ENCODE results near the gene PRPF4.

Gene PRPF4

GRCh38 chr9:113315231-113315630 lies 39.8 kb downstream of the PRPF4 start:
- Histone ChIP-seq H3K4me3 (ENCODE audit: low read length) (no peak overlapping the region), H3F3A (ENCODE audit: insufficient read depth, low read length) (0 out of 2 replicates have a peak, but pooled peaks cover 5% of the 10 kb centered on the region), H4K20me1 (ENCODE audit: insufficient read depth, low read length) (no peaks in the 10 kb centered on the region), H3K4me1 (ENCODE audit: low read length) (peaks cover 13% of the 10 kb centered on the region), H3K9me3 (replicated peaks; ENCODE audit: insufficient read depth, low read length) (no peaks in the 10 kb centered on the region), H3K27ac (ENCODE audit: low read length) (no peak overlapping the region), H3K4me2 (ENCODE audit: low read depth, low read length) (no peak overlapping the region), H3K27me3 (replicated peaks; ENCODE audit: insufficient read depth, low read length) (no peaks in the 10 kb centered on the region), H3K79me2 (ENCODE audit: low read length) (no peaks in the 10 kb centered on the region), H3K9me2 (replicated peaks; ENCODE audit: insufficient read depth, low read length) (no peaks in the 10 kb centered on the region), H3K36me3 (replicated peaks; ENCODE audit: insufficient read depth, low read length) (no peaks in the 10 kb centered on the region), H2AFZ (ENCODE audit: low read length) (no peak overlapping the region), H3K9ac (ENCODE audit: low read length) (no peak overlapping the region)
- no peak for DNase-seq
- no peak for TF ChIP-seq EZH2 (optimal IDR thresholded peaks at IDR 0.05; ENCODE audit: low read depth, low read length)
- TF ChIP-seq EZH2phosphoT487 (IDR thresholded peaks at IDR 0.05; ENCODE audit: low read length): no peak
- TF ChIP-seq, protein P1, sequence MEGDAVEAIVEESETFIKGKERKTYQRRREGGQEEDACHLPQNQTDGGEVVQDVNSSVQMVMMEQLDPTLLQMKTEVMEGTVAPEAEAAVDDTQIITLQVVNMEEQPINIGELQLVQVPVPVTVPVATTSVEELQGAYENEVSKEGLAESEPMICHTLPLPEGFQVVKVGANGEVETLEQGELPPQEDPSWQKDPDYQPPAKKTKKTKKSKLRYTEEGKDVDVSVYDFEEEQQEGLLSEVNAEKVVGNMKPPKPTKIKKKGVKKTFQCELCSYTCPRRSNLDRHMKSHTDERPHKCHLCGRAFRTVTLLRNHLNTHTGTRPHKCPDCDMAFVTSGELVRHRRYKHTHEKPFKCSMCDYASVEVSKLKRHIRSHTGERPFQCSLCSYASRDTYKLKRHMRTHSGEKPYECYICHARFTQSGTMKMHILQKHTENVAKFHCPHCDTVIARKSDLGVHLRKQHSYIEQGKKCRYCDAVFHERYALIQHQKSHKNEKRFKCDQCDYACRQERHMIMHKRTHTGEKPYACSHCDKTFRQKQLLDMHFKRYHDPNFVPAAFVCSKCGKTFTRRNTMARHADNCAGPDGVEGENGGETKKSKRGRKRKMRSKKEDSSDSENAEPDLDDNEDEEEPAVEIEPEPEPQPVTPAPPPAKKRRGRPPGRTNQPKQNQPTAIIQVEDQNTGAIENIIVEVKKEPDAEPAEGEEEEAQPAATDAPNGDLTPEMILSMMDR (IDR thresholded peaks at IDR 0.05; ENCODE audit: low read length): no peak

DNA sequence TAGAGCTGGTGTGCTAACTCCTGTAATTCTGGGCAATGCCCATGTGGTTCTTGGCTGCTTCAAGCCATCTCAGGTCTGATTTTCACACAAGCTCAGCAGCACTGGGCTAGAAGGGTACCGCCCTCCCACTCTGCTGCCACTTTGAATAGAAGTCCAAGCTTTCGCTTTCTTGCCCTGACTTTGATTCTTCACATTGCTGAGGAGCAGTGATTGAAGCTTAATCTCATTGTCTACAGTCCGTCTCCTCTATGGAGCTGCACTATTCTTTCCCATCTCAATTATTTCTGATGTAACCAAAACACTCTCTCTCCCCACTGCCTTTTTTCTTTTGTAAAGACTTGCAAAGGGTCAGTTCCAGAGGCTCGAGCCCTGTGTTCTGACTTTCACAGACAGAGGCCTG lies 40.6 kb downstream of the PRPF4 start:
- DNase-seq: no peak
- Histone ChIP-seq H3K4me1 (ENCODE audit: low read length) (peaks cover 12% of the 10 kb centered on the region), H3K4me3 (ENCODE audit: low read length) (no peak overlapping the region)

GRCh38 chr9:113317777-113318176 lies 42.3 kb downstream of the PRPF4 start:
- H3K4me3 ChIP-seq (ENCODE audit: low read length): no peak overlapping the region
- no peak overlapping the region for H2AFZ ChIP-seq (ENCODE audit: low read length)
- H4K20me1 ChIP-seq (ENCODE audit: insufficient read depth, low read length): no peaks in the 10 kb centered on the region
- TF ChIP-seq EZH2 (optimal IDR thresholded peaks at IDR 0.05; ENCODE audit: low read depth, low read length) (no peak), EZH2phosphoT487 (IDR thresholded peaks at IDR 0.05; ENCODE audit: low read length) (no peak)
- TF ChIP-seq, protein P1 (IDR thresholded peaks at IDR 0.05; ENCODE audit: low read length): no peak
- H3K27ac ChIP-seq (ENCODE audit: low read length): no peak overlapping the region
- no peaks in the 10 kb centered on the region for H3K36me3 ChIP-seq (replicated peaks; ENCODE audit: insufficient read depth, low read length)
- no peaks in the 10 kb centered on the region for H3K4me1 ChIP-seq (ENCODE audit: low read length)
- no peaks in the 10 kb centered on the region for H3F3A ChIP-seq (ENCODE audit: insufficient read depth, low read length)
- no peaks in the 10 kb centered on the region for H3K79me2 ChIP-seq (ENCODE audit: low read length)
- H3K27me3 ChIP-seq (replicated peaks; ENCODE audit: insufficient read depth, low read length): no peaks in the 10 kb centered on the region
- no peaks in the 10 kb centered on the region for H3K9me2 ChIP-seq (replicated peaks; ENCODE audit: insufficient read depth, low read length)
- no peak overlapping the region for H3K4me2 ChIP-seq (ENCODE audit: low read depth, low read length)
- no peak overlapping the region for H3K9ac ChIP-seq (ENCODE audit: low read length)
- H3K9me3 ChIP-seq (replicated peaks; ENCODE audit: insufficient read depth, low read length): no peaks in the 10 kb centered on the region
- DNase-seq: no peak

More for the DNA sequence above, 40.6 kb downstream of the PRPF4 start:
- Histone ChIP-seq H3K9ac (ENCODE audit: low read length) (no peak overlapping the region), H3K9me3 (replicated peaks; ENCODE audit: insufficient read depth, low read length) (no peaks in the 10 kb centered on the region), H3K36me3 (replicated peaks; ENCODE audit: insufficient read depth, low read length) (no peaks in the 10 kb centered on the region), H3K27ac (ENCODE audit: low read length) (no peak overlapping the region), H3K9me2 (replicated peaks; ENCODE audit: insufficient read depth, low read length) (no peaks in the 10 kb centered on the region), H3K27me3 (replicated peaks; ENCODE audit: insufficient read depth, low read length) (no peaks in the 10 kb centered on the region), H3K79me2 (ENCODE audit: low read length) (no peaks in the 10 kb centered on the region), H4K20me1 (ENCODE audit: insufficient read depth, low read length) (no peaks in the 10 kb centered on the region), H3K4me2 (ENCODE audit: low read depth, low read length) (no peak overlapping the region), H3F3A (ENCODE audit: insufficient read depth, low read length) (0 out of 2 replicates have a peak, but pooled peaks cover 5% of the 10 kb centered on the region), H2AFZ (ENCODE audit: low read length) (no peak overlapping the region)
- TF ChIP-seq, protein P1 (IDR thresholded peaks at IDR 0.05; ENCODE audit: low read length): no peak
- no peak for TF ChIP-seq EZH2 (optimal IDR thresholded peaks at IDR 0.05; ENCODE audit: low read depth, low read length)
- no peak for TF ChIP-seq EZH2phosphoT487 (IDR thresholded peaks at IDR 0.05; ENCODE audit: low read length)

Data from MM.1S (cell line).